SK-N-MC (cell line): ENCODE results near the gene TMEM161B.

Source experiments
- EZH2 ChIP-seq: fragments of 200-600 bp; sonication (generic); IDR thresholded peaks from one replicate; pipeline ENCODE4 v1.6.1; 2017; ENCODE audit warnings: antibody characterized with exemption
- FOXP2 ChIP-seq: optimal IDR thresholded peaks from 2 replicates; pipeline ENCODE3; 2011; ENCODE audit warnings: mild to moderate bottlenecking, moderate library complexity; ENCODE audit not compliant: insufficient read depth; ENCODE audit errors: extremely low read length, control extremely low read depth
- POLR2AphosphoS5 ChIP-seq: IDR thresholded peaks from 2 replicates; pipeline ENCODE4 v1.6.1; 2012; ENCODE audit warnings: mild to moderate bottlenecking, low read depth, low read length, borderline replicate concordance

DNA sequence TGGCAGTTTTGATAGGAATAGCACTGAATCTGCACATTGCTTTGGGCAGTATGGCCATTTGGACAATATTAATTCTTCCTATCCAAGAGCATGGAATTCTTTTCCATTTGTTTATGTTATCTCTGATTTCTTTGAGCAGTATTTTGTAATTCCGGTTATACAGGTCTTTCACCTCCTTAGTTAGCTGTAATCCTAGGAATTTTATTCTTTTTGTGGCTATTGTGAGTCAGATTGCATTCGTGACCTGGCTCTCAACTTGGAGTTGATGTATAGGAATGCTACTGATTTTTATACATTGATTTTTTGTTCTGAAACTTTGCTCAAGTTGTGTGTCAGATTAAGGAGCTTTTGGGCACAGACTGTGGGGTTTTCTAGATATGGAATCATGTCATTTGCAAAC, 24.0 kb downstream of the TMEM161B start:
- no peak for TF ChIP-seq POLR2AphosphoS5
- no peak for TF ChIP-seq EZH2
- no peak for TF ChIP-seq FOXP2
